WTC11 (cell line): ENCODE results near the gene IFNGR2. TPM values are rescaled to one million over a fixed set of nuclear protein-coding genes. Genes with fewer than 3 reads are reported as not detected.

ENCODE experiments used
- ATAC-seq: fragments of 200-7000 bp; cut with Tn5 transposase; 2 replicates; pipeline ENCODE4 v1.10.0; 2021; ENCODE audit warnings: mild to moderate bottlenecking, moderate library complexity
- CTCF ChIA-PET: fragments of 300-600 bp; sonication (Branson Sonifier 250); formaldehyde crosslinking; loops from one replicate; lab custom pipeline; 2021; ENCODE audit warnings: antibody characterized with exemption; lab: Charles Lee
- POLR2A ChIA-PET: fragments of 350-600 bp; sonication (Branson Sonifier 250); formaldehyde crosslinking; loops from one replicate; lab custom pipeline; 2021; ENCODE audit warnings: antibody characterized with exemption; lab: Charles Lee
- DNase-seq: peaks from one replicate; pipeline ENCODE4 v3.0.0; 2021; ENCODE audit warnings: low spot score
- H3K27ac Mint-ChIP-seq: 2 replicates; pipeline ENCODE4 v1.8.0; 2021; ENCODE audit warnings: mixed read lengths
- H3K27me3 Mint-ChIP-seq: 2 replicates; pipeline ENCODE4 v1.8.0; 2021; ENCODE audit warnings: low read depth, mild to moderate bottlenecking, moderate library complexity, mixed read lengths
- H3K36me3 Mint-ChIP-seq: 2 replicates; pipeline ENCODE4 v1.8.0; 2021; ENCODE audit warnings: mixed read lengths
- H3K4me1 Mint-ChIP-seq: 2 replicates; pipeline ENCODE4 v1.8.0; 2022; ENCODE audit warnings: mixed read lengths
- H3K4me3 Mint-ChIP-seq: 2 replicates; pipeline ENCODE4 v1.8.0; 2021; ENCODE audit warnings: mild to moderate bottlenecking, moderate library complexity, mixed read lengths
- H3K9me3 Mint-ChIP-seq: 2 replicates; pipeline ENCODE4 v1.8.0; 2021; ENCODE audit warnings: mixed read lengths
- AFF4 ChIP-seq: sonication (generic); formaldehyde crosslinking; IDR thresholded peaks from 2 replicates; pipeline ENCODE4 v1.8.1; 2023; ENCODE audit warnings: mild to moderate bottlenecking, missing genetic modification reagents, borderline replicate concordance
- ARID4B ChIP-seq: sonication (generic); formaldehyde crosslinking; IDR thresholded peaks from 2 replicates; pipeline ENCODE4 v1.8.0; 2023; ENCODE audit warnings: missing genetic modification reagents, mild to moderate bottlenecking, borderline replicate concordance
- ATF1 ChIP-seq: sonication (generic); formaldehyde crosslinking; IDR thresholded peaks from 2 replicates; pipeline ENCODE4 v1.8.1; 2023; ENCODE audit warnings: mild to moderate bottlenecking, moderate library complexity, missing genetic modification reagents
- CREB1 ChIP-seq: sonication (generic); formaldehyde crosslinking; IDR thresholded peaks from 2 replicates; pipeline ENCODE4 v1.8.0; 2023; ENCODE audit warnings: mild to moderate bottlenecking, missing genetic modification reagents
- E2F5 ChIP-seq: sonication (generic); formaldehyde crosslinking; IDR thresholded peaks from 2 replicates; pipeline ENCODE4 v1.8.1; 2022; ENCODE audit warnings: mild to moderate bottlenecking, moderate library complexity, missing genetic modification reagents
- ELF4 ChIP-seq: sonication (generic); formaldehyde crosslinking; IDR thresholded peaks from 2 replicates; pipeline ENCODE4 v1.8.1; 2022; ENCODE audit warnings: low read depth, mild to moderate bottlenecking, moderate library complexity, missing genetic modification reagents
- EMX1 ChIP-seq: fragments of 250-450 bp; sonication (Bioruptor Pico); IDR thresholded peaks from 2 replicates; pipeline ENCODE4 v1.8.0; 2021; ENCODE audit warnings: mild to moderate bottlenecking
- HMGA2 ChIP-seq: fragments of 250-450 bp; sonication (Bioruptor Pico); IDR thresholded peaks from 2 replicates; pipeline ENCODE4 v1.4.0; 2021; ENCODE audit warnings: mild to moderate bottlenecking, moderate library complexity
- MXD4 ChIP-seq: fragments of 250-450 bp; sonication (Bioruptor Pico); IDR thresholded peaks from 2 replicates; pipeline ENCODE4 v1.8.0; 2021; ENCODE audit warnings: mild to moderate bottlenecking, moderate library complexity, borderline replicate concordance
- SP1 ChIP-seq: sonication (generic); formaldehyde crosslinking; conservative IDR thresholded peaks from 2 replicates; pipeline ENCODE4 v1.8.1; 2022; ENCODE audit warnings: missing genetic modification reagents
- ZNF121 ChIP-seq: sonication (generic); formaldehyde crosslinking; IDR thresholded peaks from 2 replicates; pipeline ENCODE4 v1.8.0; 2023; ENCODE audit warnings: missing genetic modification reagents
- ZNF263 ChIP-seq: sonication (generic); formaldehyde crosslinking; IDR thresholded peaks from 2 replicates; pipeline ENCODE4 v1.8.1; 2022; ENCODE audit warnings: low read depth, mild to moderate bottlenecking, moderate library complexity, missing genetic modification reagents
- ZNF423 ChIP-seq: fragments of 250-450 bp; sonication (Bioruptor Pico); IDR thresholded peaks from 2 replicates; pipeline ENCODE4 v2.1.2; 2022; ENCODE audit warnings: mild to moderate bottlenecking, moderate library complexity
- ZSCAN18 ChIP-seq: fragments of 250-450 bp; sonication (Bioruptor Pico); IDR thresholded peaks from 2 replicates; pipeline ENCODE4 v2.1.2; 2022; ENCODE audit warnings: mild to moderate bottlenecking, moderate library complexity
- total RNA-seq: library from RNA; stranded (reverse); gene quantifications from 3 replicates; pipeline ENCODE4 v1.2.3, GENCODE V29; 2021

The IFNGR2 gene
- total RNA-seq, 1 experiment from 2014 or later = 34.1 TPM

- Mint-ChIP-seq H3K27me3 (no peaks in the 10 kb centered on the region), H3K4me3 (no peak overlapping the region), H3K27ac (no peak overlapping the region), H3K9me3 (no peaks in the 10 kb centered on the region), H3K36me3 (peaks cover 3% of the 10 kb centered on the region; the same call in 1 of the 2 replicates), H3K4me1 (peaks cover 6% of the 10 kb centered on the region)
- TF ChIP-seq EMX1 (CRISPR knock-in tag) = no peak
- TF ChIP-seq SP1 = no peak
- TF ChIP-seq ARID4B (CRISPR knock-in tag) = no peak
- no peak for TF ChIP-seq AFF4 (CRISPR knock-in tag)
- no peak for TF ChIP-seq ELF4 (CRISPR knock-in tag)
- no peak for TF ChIP-seq ZSCAN18 (CRISPR knock-in tag)
- no peak for TF ChIP-seq ZNF423 (CRISPR knock-in tag)
- no peak for TF ChIP-seq ZNF121
- ATAC-seq (no peak), DNase-seq (no peak)
- CTCF ChIA-PET = interaction anchor here (0.9 to 1.6 kb wide), 3 partner anchors 27 to 253 kb away, joined by 4 to 7 read pairs (median 4); partner anchors contain the start of gene TMEM50B
- POLR2A ChIA-PET = no interaction called here
Observed at GRCh38 chr21:33452362-33452761, 49.1 kb downstream of the IFNGR2 start.

GRCh38 chr21:33455686-33456446 is 52.7 kb downstream of the IFNGR2 start:
- ATAC-seq (no peak), DNase-seq (no peak)
- no peak overlapping the region for H3K4me3 Mint-ChIP-seq
- TF ChIP-seq E2F5 (CRISPR knock-in tag) (no peak), ZNF121 (peak; percentile 80)
- TF ChIP-seq, all 79 proteins: peak for 1
- ChIA-PET CTCF (interaction anchor here (0.7 to 1.7 kb wide), 2 partner anchors 11 to 24 kb away, joined by 3 to 5 read pairs; partner anchors contain the start of gene TMEM50B), POLR2A (no interaction called here)
- Mint-ChIP-seq H3K36me3 (peaks cover 2% of the 10 kb centered on the region; the same call in 1 of the 2 replicates), H3K4me1 (peaks cover 13% of the 10 kb centered on the region), H3K9me3 (no peaks in the 10 kb centered on the region), H3K27me3 (no peaks in the 10 kb centered on the region), H3K27ac (peak overlapping the region; percentile 2; the same call in 1 of the 2 replicates)

- ChIA-PET POLR2A (interaction anchor here (0.6 kb wide), 1 partner anchor 34 kb away, joined by 4 read pairs; no protein-coding TSS in a partner anchor), CTCF (interaction anchor here (2.6 kb wide), 1 partner anchor 14 kb away, joined by 11 read pairs; no protein-coding TSS in a partner anchor)
- Mint-ChIP-seq H3K36me3 (0 out of 2 replicates have a peak, but pooled peaks cover 2% of the 10 kb centered on the region), H3K27ac (no peak overlapping the region), H3K9me3 (no peaks in the 10 kb centered on the region), H3K4me3 (no peak overlapping the region), H3K4me1 (peaks cover 13% of the 10 kb centered on the region), H3K27me3 (no peaks in the 10 kb centered on the region)
- TF ChIP-seq ATF1 (CRISPR knock-in tag) (no peak), HMGA2 (CRISPR knock-in tag) (no peak), ZNF263 (no peak), CREB1 (CRISPR knock-in tag) (no peak), MXD4 (CRISPR knock-in tag) (no peak)
- ATAC-seq = no peak
- DNase-seq = no peak
Observed at GRCh38 chr21:33458861-33459260, 55.6 kb downstream of the IFNGR2 start.
